ENCODE results near the gene TDRD10.

Gene TDRD10

DNA sequence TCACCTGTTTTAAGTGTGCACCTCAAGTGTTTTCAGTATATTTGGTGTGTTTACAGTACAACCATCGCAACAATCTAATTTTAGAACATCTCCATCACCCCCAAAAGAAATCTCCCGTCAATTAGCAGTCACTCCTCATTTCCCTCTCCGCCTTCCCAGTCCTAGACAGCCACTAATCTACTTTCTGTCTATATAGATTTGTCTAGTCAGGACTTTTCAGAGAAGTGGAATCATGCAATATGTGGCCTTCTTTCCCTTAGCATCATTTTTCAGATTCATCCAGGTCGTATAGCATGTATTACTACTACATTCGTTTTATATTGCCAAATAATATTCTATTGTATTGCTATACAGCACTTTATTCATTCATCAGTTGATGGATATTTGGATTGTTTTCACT lies 1.9 kb downstream of the TDRD10 start:
- in situ Hi-C loops (cut with HindIII; ENCODE audit: low pct_ligation_motif_present, low sequenced_read_pairs) = no loop called here
- TF ChIP-seq, protein P1, sequence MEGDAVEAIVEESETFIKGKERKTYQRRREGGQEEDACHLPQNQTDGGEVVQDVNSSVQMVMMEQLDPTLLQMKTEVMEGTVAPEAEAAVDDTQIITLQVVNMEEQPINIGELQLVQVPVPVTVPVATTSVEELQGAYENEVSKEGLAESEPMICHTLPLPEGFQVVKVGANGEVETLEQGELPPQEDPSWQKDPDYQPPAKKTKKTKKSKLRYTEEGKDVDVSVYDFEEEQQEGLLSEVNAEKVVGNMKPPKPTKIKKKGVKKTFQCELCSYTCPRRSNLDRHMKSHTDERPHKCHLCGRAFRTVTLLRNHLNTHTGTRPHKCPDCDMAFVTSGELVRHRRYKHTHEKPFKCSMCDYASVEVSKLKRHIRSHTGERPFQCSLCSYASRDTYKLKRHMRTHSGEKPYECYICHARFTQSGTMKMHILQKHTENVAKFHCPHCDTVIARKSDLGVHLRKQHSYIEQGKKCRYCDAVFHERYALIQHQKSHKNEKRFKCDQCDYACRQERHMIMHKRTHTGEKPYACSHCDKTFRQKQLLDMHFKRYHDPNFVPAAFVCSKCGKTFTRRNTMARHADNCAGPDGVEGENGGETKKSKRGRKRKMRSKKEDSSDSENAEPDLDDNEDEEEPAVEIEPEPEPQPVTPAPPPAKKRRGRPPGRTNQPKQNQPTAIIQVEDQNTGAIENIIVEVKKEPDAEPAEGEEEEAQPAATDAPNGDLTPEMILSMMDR (IDR thresholded peaks at IDR 0.05; ENCODE audit: low read depth, low read length, missing control alignments) = no peak
- H3K36me3 ChIP-seq (replicated peaks) = no peaks in the 10 kb centered on the region
- peaks cover 85% of the 10 kb centered on the region for H3K27me3 ChIP-seq (replicated peaks)
- no peak overlapping the region for H3K4me3 ChIP-seq (ENCODE audit: low read depth, low read length)
- H3K27ac ChIP-seq = no peak overlapping the region
- no peak for DNase-seq

DNA sequence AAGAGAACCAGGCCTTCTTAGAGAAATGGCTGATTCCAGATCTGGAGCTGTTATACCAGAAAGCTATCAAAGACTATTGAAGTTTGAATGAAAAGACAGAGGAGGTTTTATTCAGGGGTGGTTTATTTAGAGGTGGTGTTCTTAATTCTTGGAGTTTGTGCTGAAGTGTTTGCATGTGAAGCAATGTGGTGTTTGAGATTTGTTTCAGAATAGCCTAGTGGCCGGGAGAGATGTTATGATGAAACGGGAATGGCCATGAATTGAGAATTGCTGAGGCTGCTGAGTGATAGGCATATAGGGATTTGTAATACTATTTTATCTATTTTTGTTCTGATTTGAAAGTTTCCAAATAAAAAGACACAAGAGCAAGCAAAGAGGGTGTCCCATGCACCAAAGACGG lies 10.7 kb downstream of the TDRD10 start:
- peaks cover 16% of the 10 kb centered on the region for H3K27me3 ChIP-seq (replicated peaks)
- no peak for DNase-seq
- TF ChIP-seq, protein P1 (IDR thresholded peaks at IDR 0.05; ENCODE audit: low read depth, low read length, missing control alignments) = no peak
- no peaks in the 10 kb centered on the region for H3K36me3 ChIP-seq (replicated peaks)
- no peak overlapping the region for H3K4me3 ChIP-seq (ENCODE audit: low read depth, low read length)
- in situ Hi-C loops (cut with HindIII; ENCODE audit: low pct_ligation_motif_present, low sequenced_read_pairs) = no loop called here
- no peak overlapping the region for H3K27ac ChIP-seq

DNA sequence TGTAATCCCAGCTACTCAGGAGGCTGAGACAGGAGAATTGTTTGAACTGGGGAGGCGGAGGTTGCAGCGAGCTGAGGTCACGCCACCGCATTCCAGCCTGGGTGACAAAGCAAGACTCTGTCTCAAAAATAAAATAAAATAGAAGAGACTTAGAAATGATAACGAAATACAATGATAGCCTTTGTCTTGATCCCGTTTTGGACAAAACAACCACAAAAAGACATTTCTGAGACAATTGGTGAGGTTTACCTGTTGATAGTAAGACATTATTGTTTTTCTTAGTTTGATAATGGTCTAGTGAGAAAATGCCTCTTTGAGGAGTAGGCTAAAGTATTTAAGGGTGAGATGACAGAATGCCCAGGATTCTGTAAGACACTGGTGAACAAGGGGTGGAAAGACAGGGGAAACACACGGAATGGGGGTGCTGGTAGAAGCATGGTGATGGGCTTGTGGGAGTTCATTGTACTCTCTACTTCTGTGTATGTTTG lies 12.1 kb downstream of the TDRD10 start:
- H3K4me3 ChIP-seq (ENCODE audit: low read depth, low read length) = no peak overlapping the region
- in situ Hi-C loops (cut with HindIII; ENCODE audit: low pct_ligation_motif_present, low sequenced_read_pairs) = no loop called here
- peaks cover 6% of the 10 kb centered on the region for H3K27me3 ChIP-seq (replicated peaks)
- no peak for DNase-seq
- H3K36me3 ChIP-seq (replicated peaks) = no peaks in the 10 kb centered on the region
- no peak overlapping the region for H3K27ac ChIP-seq
- TF ChIP-seq, protein P1 (IDR thresholded peaks at IDR 0.05; ENCODE audit: low read depth, low read length, missing control alignments) = no peak

- peaks cover 11% of the 10 kb centered on the region for H3K27me3 ChIP-seq (replicated peaks)
- no peak overlapping the region for H3K27ac ChIP-seq
- H3K4me3 ChIP-seq (ENCODE audit: low read depth, low read length) = no peak overlapping the region
- DNase-seq = no peak
- in situ Hi-C loops (cut with HindIII; ENCODE audit: low pct_ligation_motif_present, low sequenced_read_pairs) = no loop called here
- H3K36me3 ChIP-seq (replicated peaks) = no peaks in the 10 kb centered on the region
- TF ChIP-seq, protein P1 (IDR thresholded peaks at IDR 0.05; ENCODE audit: low read depth, low read length, missing control alignments) = no peak
Observed at GRCh38 chr1:154517661-154518060, 15.6 kb downstream of the TDRD10 start.

- Histone ChIP-seq H3K4me3 (ENCODE audit: low read depth, low read length) (no peak overlapping the region), H3K27me3 (replicated peaks) (peaks cover 11% of the 10 kb centered on the region), H3K27ac (no peak overlapping the region), H3K36me3 (replicated peaks) (no peaks in the 10 kb centered on the region)
- in situ Hi-C loops (cut with HindIII; ENCODE audit: low pct_ligation_motif_present, low sequenced_read_pairs) = no loop called here
- DNase-seq = no peak
- TF ChIP-seq, protein P1 (IDR thresholded peaks at IDR 0.05; ENCODE audit: low read depth, low read length, missing control alignments) = no peak
Observed at GRCh38 chr1:154519591-154519991, 17.6 kb downstream of the TDRD10 start.

- in situ Hi-C loops (cut with HindIII; ENCODE audit: low pct_ligation_motif_present, low sequenced_read_pairs) = no loop called here
- Histone ChIP-seq H3K4me3 (ENCODE audit: low read depth, low read length) (no peak overlapping the region), H3K36me3 (replicated peaks) (no peaks in the 10 kb centered on the region), H3K27ac (no peak overlapping the region), H3K27me3 (replicated peaks) (peaks cover 11% of the 10 kb centered on the region)
- TF ChIP-seq, protein P1 (IDR thresholded peaks at IDR 0.05; ENCODE audit: low read depth, low read length, missing control alignments) = no peak
- peak; percentile 13 for DNase-seq
Observed at GRCh38 chr1:154520333-154520732, 18.3 kb downstream of the TDRD10 start.

Measured in brain microvascular endothelial cell (primary cell).